NCI-H128 (cell line): ENCODE results near the gene DVL2.
A peak's percentile ranks its signal among the peaks of the same experiment; 100 is the strongest.

Source experiments
- DNase-seq: peaks from one replicate; lab custom pipeline; 2025; ENCODE audit not compliant: unreplicated experiment; lab: John Stamatoyannopoulos, UW

DVL2 gene

DNA sequence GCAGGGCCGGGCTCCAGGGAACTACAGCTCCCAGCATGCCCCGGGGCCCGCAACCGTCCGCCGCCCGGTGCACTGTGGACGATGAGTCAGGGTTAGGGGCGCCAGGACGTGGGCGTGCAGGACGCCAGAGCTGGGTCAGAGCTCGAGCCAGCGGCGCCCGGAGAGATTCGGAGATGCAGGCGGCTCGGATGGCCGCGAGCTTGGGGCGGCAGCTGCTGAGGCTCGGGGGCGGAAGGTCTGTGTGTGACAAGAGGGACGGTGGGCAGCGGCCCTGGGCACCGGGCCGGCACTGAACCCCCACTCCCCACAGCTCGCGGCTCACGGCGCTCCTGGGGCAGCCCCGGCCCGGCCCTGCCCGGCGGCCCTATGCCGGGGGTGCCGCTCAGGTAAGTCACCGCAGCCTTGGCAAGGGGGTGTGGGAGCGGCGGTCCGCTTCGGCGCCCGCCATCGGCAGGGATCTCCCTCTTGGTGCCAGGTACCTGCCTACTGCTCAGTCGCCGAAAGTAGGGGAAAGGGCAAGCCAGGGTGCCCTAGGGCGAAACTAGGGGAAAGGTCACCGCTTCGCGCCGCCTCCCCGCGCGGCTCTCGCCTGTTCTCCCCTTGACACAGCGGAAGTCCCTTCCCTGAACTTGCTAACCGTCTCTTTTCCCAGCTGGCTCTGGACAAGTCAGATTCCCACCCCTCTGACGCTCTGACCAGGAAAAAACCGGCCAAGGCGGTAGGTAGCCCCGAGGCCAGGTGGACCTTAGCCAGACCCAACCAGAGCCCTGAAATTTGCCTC is 14.3 kb downstream of the DVL2 start, which contains the start of the genes ACADVL and DLG4:
Gene ACADVL, plus strand, starts transcription at position 127 of the 781 bp plus-strand sequence. Its CDS starts 47 bp downstream, at position 174.
Gene DLG4, minus strand, starts transcription at position 25 of the 781 bp plus-strand sequence.
- DNase-seq: peak; percentile 17

DNA sequence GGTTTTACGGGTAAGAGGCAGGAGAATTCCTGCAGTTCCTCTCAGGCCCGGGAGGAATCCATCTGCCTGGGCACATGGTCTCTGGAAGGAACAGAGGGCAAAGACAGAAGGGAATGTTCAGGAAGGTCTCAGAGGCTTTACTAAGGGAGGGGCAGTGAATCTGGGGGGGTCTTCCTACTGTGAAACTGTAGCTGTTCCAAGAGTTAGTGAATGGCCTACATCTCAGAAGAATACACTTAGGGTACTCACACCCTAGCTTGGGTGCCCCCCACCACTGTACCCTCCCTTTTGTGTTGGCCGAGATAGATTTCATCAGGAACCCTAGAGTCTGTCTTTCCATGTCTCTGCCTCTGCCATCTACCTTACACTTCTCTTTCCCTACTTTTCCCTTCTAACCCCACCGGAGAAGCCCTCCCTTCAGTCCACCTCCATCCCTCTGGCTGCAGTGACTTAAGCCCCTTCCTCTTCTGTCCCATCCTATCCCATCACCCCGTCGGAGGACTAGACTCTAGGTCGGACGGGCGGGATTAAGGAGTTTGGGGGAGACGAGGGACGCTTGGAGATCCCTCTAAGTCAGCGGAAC is 15.0 kb downstream of the DVL2 start:
- DNase-seq: no peak

DNA sequence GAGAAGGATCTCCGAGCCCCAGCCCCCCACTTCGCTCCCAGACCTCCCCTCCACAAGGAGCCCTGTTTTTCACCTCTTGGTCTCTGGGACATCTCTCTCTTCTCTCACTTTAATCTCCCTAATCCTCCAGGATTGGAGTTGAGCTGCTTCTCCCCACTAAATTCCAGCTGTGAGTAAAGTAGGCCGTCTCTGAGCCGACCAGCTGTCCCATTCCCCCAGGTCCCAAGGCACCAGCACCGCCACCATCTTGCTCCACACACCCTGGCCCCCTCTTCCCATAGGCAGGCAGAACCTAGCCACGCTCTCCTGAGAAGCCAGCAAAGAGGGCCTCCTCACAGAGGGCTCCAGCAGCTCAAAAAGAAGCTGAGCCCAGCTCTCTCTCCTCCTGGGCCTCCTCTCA is 15.6 kb downstream of the DVL2 start:
- DNase-seq: no peak

DNA sequence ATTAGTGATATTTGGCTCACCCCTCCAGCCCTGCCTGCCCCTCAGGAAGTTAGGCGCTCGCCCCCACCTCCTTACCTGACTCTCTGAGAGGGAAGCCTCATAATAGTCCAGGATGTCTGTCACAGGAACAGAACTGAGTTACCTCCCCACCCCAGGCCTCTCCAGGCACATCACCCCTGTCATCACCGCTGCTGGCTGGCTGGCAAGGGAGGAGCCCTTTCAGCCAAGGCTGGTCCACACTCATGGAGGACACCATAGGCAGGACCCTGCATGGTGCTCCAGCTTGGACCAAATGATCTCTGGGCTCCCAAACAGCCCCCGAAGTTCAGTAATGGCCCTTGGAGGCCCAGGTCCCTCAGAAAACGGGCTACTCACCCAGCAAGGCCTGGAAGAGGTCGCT is 16.2 kb downstream of the DVL2 start:
- no peak for DNase-seq

DNA sequence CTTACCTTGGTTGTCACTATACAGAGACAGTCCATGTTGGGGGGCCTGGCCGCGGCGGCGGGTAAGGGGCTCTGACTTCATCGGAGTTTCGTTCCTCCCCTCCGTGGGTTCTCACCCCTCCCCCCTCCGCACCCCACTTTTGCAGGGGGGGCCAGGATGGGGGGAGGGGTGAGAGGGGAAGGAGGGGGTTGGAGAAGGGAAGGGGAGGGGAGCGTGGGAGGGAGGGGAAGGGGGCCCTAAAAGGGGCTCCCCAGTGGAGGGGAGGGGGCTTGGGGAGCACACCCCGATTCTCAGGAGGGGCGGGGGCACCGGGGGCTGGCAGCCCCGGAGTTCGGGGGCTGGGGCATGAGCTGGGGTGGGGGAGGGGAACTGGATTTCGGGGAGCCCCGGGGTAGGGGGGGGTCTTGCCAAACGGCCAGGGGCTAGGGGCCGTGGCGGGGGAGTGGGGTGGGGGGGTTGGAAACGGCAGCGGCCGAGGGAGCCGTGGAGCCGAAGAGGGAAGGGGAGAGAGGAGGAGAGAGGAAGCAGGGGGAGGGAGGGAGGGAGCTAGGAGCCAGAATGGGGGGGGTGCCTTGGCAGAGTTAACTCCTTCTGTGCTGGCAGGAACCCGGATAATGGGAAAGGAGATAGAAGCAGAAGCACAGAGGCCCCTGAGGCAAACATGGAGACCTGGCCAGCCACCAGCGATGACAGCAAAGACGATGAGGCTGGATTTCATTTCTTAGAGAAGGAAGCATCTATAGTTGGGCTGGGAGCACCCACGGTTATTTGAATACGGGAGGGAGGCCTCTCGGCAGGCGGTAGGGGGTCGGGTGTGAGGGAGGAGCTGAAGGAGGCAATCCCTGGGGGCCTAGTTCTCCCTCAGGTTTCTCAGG is 17.0 kb downstream of the DVL2 start:
- DNase-seq: no peak

DNA sequence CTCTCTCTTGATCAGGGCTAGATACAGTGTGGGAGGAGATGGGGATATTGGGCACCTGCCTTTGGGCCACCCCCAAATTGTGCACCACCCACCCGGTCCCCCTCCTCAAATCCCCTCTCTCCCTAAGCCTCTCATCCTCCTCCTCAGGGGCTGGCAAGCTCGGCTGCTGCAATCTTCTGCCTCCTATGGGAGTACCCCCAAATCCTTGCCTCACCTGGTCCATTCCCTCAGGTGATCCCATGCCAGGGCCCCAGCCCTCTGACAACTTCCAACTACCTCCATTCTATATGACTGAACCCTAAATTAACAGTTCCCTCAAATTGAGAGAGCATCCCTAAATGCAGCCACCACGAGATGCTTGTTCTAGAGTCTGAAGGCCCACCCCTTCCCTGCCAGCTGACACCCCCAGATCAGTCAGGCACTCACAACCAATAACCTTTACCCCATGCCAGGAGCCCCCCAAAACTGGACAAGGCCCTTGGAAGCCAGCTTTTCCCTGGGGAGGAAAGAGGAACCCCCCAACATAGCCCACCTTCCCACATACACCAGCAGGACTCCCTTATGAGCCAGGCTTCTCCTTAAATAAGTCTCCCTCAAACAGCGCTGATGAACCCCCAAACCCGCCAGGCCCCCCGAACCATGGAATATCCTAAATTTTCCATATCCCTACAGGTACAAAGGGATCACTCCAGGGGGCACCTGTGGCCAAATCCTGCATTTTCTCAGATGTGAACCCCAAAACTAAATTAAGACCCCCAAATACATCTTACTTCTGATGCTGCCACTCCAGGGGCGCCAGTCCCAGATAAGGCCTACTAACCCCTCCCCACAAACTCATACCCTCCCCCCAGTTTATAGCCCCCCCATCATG is 17.8 kb downstream of the DVL2 start:
- no peak for DNase-seq

DNA sequence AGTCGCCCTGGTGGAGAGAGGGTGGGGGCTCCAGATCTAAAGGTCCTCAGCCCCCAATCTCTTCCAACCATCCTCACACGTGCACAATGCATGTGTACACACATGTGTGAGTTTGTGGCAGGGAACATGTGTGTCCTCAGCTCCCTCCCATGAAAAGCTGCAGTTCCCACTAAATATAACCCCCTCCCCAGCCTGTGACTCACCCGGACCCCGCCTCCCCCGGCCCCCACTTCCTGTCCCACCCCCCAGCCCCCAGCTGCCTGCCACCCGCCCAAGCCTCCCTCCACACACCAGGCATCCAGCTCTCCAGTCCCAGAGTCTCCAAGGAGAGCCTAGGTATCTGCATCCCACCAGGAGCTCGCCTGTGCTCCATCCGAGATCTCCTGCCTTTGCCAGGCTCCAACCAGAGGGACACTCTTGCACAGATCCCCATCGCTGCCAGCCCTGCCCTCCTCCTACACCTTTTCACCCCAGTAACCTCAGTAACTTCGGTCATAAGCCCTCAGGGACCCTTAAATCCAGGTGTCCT is 18.6 kb downstream of the DVL2 start:
- DNase-seq: no peak

DNA sequence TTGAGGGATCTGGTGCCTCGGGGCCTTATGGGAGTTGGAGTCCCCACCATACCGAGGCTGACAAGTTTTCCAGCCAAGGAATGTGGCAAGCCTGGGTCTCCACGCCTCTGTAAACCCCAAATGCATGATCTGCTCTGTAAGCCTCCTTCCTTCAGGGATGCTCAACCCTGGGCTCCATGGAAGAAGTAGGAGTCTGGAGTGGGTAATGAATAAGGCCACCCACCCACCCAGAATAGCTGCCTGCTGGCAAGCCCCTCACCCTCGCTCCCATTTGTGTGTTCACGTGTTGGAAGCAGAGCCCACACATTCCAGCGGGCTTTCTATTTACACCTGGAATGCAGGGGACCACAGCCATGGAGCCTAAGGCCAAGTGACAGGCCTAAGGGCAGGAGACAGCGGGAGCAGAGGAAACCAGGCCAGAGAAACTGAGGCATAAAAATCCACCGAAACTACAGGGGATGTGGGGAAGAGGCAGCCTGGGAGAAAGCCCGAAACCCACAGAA is 19.1 kb downstream of the DVL2 start:
- DNase-seq: peak; percentile 55

DNA sequence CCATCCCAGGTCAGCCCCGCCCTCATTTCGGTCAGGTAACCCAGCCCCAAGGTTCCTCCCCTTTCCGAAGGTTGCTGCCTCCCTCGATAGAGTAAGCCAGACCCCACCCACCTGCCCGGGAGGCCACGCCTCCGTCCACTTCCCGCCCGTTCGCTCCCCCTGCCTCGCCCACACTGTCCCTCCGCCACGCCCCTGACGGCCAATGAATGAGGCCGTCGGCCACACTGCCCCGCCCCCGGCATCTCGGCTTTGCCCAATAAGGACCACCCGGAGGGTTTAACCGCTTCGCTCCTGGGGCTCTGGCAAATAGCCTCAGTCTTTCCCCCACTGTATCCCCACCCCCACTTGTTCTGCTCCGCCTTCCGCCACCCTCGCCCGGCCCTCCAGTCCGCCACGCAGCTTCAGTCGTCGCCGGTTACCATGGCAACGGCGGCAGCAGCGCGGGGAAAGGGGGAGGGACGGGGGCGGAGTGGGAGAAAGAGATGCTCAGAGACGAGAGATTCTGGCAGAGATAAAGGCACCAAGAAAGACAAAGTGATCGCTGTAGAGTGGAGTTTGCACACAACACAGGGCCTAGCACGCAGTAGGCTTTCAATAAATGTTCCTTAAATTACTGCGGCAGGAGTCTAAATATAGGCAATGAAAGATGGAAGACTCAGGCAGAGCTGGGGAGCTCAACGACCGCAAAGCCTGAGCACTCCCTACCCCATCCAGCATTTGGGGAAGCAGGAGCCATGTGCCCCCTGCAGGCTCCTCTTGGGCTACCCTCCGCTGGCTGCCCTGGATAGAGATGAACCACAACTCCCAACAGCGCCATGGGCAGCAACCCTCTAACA is 19.8 kb downstream of the DVL2 start:
- DNase-seq: peak; percentile 93

DNA sequence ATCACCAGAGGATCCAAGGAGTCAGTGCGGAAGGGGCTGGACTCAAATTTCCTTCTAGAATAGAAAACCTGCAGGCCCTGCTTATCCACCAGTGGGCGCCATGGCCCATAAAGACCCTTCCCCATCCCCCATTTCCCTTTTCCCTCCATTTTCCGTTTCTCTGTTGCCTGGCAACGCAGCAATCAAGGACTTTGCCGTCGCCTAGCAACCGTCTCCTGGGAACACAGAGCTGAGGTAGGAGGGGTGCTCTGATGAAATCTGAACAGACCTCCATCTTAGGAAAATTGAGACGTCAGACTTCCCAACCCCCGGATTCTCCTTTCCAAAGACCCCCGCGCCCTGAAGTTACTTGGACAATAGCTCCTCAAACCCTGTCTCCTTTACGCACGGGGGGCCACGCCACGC is 20.4 kb downstream of the DVL2 start:
- peak; percentile 91 for DNase-seq

DNA sequence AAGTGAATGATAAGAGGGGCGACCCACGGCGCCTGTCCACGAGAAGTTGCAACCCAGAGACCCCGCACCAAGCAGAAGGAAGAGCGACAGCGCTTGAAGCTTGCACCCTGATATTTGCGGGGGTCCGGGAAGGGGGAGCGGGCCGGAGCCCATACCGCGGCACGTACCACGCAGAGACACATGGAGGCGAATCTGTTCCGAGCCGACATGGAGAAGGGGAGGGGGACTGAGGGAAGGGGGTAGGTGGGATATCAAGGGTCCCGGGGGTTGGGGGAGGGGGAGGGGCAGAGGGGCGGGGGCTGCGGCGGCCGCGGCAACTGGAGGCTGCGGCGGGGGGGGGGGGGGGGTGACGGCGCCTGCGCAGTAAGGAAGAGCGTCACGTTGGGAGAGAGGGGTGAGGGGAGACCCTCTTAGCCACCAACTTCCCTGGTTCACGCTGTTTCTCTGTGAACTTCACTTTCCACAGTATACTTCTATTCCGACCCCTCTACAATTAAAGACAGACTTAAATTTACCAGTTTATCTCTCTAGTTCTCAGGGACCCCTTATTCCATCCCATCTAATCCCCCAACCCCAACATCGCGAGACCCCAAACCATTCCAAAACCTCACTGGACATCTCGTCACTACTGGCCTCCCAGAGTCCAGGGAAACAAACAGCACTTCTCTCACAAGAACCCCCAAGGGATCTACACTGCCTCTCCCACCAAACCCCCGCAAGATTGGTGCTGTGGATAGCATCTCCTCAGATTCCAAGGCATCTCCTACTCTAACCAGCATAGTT is 22.6 kb downstream of the DVL2 start:
- no peak for DNase-seq

DNA sequence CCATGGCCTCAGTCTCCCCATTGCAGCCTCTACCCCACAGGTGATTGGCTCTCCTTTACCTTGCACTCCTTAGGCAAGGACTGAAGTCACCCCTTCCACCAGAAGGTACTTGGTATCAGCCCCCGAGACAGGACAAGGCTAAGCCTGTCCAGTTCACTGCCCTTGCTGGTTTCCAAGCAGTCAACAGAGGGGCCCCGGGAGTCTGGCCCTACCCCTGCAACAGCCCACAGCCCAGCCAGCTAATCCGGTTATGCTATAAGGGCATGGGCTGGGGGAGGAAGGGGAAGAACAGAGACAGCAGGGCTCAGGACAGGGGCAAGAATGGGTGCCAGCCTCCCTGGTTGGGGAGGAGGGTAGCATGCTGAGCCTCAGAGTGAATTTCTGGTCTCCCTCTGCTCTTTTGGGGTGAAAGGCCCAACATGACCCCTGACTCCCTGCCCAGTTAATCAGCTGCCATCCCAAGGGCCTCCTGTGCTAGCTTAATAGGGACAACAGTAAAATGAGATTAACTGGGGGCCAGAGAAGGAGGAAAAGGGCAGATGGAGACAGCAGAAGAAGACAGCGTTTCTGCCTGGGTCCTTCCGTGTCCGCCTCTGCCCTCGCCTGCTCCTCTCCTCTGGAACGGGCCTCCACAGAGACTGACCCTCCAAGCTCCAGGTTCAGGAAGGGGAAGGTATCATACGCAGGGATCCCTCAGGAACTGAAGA is 25.4 kb downstream of the DVL2 start:
- no peak for DNase-seq

DNA sequence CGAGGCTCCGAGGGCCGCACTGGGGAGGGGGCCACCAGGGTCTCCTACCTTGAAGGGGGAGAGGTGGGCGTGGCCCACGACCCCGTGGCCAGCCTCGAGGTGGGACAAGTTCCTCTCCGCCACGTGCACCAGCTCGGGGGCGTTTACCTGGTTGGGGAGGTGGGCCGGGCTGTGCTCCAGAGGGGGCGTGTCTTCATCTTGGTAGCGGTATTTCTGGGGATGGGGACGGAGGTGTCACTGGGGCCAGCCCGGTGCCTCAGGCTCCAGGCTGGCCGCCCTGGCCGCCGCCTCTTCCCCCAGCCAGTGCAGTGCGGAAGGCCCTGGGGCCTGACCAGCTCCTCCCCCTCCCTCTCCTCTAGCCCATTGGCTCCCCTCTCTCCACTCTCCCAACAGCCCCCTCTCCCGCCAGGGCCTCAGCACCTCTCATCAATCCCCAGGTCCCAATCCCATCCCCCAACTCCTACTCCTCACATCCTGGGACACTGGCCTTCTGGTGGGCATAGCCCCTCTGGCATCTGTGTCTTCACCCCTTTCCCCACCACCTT is 26.2 kb downstream of the DVL2 start:
- DNase-seq: no peak

DNA sequence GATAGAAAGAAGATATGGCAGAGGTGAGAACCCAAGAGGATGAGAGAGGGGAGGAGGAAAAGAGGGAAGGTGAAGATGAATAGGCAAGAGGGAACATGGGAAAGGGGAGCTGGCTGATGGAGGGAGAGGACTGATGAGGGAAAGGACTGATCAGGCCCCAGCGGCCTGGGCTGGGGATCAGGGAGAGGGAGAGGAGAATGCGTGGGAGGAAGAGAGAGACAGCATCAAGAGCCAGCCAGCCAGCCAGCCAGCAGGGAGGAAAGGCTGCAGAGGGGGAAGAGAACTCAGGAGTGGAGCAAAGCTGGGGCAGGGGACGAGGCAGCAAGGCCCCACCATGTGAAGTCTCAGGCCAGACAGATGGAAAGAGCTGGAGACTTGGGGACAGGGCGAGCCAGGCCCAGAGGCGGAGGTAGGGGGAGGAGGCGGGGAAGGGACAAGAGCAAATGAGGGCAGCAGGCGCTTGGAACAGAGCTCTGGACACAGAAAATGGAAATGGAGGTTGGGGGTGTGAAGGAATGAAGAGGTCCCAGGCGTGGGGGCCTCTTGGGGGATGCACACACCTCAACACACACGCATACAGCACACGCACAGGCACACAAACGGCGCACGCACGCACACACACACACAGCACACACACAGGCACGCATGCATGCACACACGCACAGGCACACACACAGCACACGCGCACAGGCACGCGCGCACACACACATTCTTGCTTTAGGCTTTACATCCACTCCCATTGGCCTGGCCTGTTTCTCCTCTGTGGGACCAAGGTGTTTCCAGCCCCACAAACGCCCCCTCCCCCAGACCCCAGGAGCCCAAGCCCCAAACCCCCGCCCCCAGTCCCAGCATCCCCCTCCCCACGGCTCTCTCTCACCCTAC is 27.0 kb downstream of the DVL2 start:
- DNase-seq: no peak

DNA sequence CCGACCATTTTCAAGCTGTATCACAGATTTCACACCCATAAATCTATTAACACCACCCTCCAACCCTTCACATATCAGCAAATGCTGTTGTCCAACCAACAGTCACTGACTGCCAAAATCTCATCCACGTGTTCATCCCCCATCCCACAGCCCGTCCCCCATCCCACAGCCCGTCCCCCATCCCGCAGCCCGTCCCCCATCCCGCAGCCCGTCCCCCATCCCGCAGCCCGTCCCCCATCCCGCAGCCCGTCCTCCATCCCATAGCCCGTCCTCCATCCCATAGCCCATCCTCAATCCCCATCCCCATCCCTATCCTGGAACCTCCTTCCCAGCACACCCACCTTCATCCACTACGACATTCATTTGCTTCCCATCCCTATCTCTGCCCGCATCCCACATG is 28.8 kb downstream of the DVL2 start:
- DNase-seq: no peak

DNA sequence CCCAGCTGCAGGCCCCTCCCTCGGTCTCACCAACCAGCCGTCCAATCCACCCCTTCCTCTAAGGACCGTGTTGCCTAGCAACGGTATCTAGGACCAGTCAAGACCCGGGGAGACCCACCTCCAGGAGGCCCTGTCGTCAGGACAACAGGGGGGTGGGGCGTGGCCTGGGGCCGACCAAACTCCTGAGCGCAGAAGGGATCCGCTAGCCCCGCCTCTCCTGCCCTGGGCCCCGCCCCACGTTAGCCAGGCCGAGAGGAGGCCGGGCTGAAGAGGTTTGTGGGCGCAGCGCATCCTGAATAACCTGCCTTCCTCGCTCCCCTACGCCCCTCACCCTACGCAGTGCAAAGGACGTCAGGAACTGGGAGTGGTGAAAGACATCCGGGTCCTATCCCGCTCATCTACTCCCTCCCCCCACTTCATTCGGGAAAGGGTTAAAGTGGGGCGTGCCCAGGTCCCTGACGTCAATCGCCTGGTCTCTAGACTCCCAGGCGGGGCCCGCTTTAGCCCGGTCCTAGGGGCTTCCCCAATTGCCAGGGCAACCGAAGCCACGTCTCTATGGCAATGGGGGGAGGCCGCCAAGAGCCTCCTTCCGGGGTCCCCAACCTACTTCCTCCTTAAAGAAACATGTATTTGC is 29.4 kb downstream of the DVL2 start:
- peak; percentile 92 for DNase-seq
